Hypothalamus (tissue), 51 donors: Measurements from ENCODE around the gene SLC35F2.
A peak's percentile ranks its signal among the peaks of the same experiment; 100 is the strongest.
"Not testable (repeated sequence)": the region's sequence is repeated elsewhere in the genome, so short reads cannot be mapped to it uniquely, and the experiment has no call there.

Source experiments
- DNase-seq, 51 donors: peaks; one replicate each; lab custom pipeline; 2025; lab: John Stamatoyannopoulos, UW

SLC35F2 gene

GRCh38 chr11:107844041-107844440, 14.5 kb downstream of the SLC35F2 start:
- no peak for DNase-seq

- no peak for DNase-seq
Observed at GRCh38 chr11:107842412-107843100, 16.0 kb downstream of the SLC35F2 start.

GRCh38 chr11:107840129-107840484, 18.5 kb downstream of the SLC35F2 start:
- DNase-seq = peak in 19 of 51 donors; percentile 4 to 83 (median 22)

GRCh38 chr11:107836851-107837250, 21.7 kb downstream of the SLC35F2 start:
- DNase-seq = no peak

GRCh38 chr11:107834995-107835394, 23.6 kb downstream of the SLC35F2 start:
- DNase-seq = no peak

- DNase-seq = not testable (repeated sequence)
Observed at GRCh38 chr11:107833926-107834325, 24.7 kb downstream of the SLC35F2 start.

- DNase-seq = no peak
Observed at GRCh38 chr11:107830915-107831540, 27.6 kb downstream of the SLC35F2 start.

GRCh38 chr11:107827041-107827440, 31.5 kb downstream of the SLC35F2 start:
- no peak for DNase-seq

GRCh38 chr11:107825875-107826274, 32.7 kb downstream of the SLC35F2 start:
- DNase-seq = no peak

- no peak for DNase-seq
Observed at GRCh38 chr11:107824668-107825369, 33.8 kb downstream of the SLC35F2 start.

- no peak for DNase-seq
Observed at GRCh38 chr11:107821199-107821927, 37.2 kb downstream of the SLC35F2 start.

- no peak for DNase-seq
Observed at GRCh38 chr11:107819361-107820014, 39.1 kb downstream of the SLC35F2 start.

GRCh38 chr11:107818491-107818890, 40.1 kb downstream of the SLC35F2 start:
- no peak for DNase-seq

- no peak for DNase-seq
Observed at GRCh38 chr11:107816028-107816427, 42.6 kb downstream of the SLC35F2 start.

- DNase-seq = no peak
Observed at GRCh38 chr11:107810875-107811274, 47.7 kb downstream of the SLC35F2 start.

- no peak for DNase-seq
Observed at GRCh38 chr11:107808521-107808920, 50.1 kb downstream of the SLC35F2 start.

GRCh38 chr11:107804971-107805370, 53.6 kb downstream of the SLC35F2 start:
- no peak for DNase-seq

GRCh38 chr11:107804211-107804610, 54.4 kb downstream of the SLC35F2 start:
- no peak for DNase-seq

- DNase-seq = no peak
Observed at GRCh38 chr11:107801641-107802040, 56.9 kb downstream of the SLC35F2 start.

GRCh38 chr11:107799218-107799859, 59.2 kb downstream of the SLC35F2 start:
- DNase-seq = peak in 40 of 51 donors; percentile 1 to 66 (median 24)
